ENCODE data around the gene C4orf46. TPM values are rescaled to one million over a fixed set of nuclear protein-coding genes. Genes with fewer than 3 reads are reported as not detected.

Gene C4orf46
- total and polyA plus RNA-seq, 2 experiments from 2014 or later: 23.9 to 41.5 TPM

- H3K4me1 Mint-ChIP-seq: peaks cover 14% of the 10 kb centered on the region; the same call in 2 of the 3 replicates
Measured at GRCh38 chr4:158670975-158671664, 567 bp downstream of the C4orf46 start.

More at GRCh38 chr4:158670975-158671664, 567 bp downstream of the C4orf46 start:
- DNase-seq (ENCODE audit: low spot score): peak; percentile 78
- Mint-ChIP-seq H3K36me3 (ENCODE audit: low read depth) (peaks cover 14% of the 10 kb centered on the region), H3K27ac (peak overlapping the region; percentile 98), H3K27me3 (ENCODE audit: insufficient read depth, low read depth, poor library complexity) (peaks cover 12% of the 10 kb centered on the region), H3K4me3 (peak overlapping the region; percentile 98), H3K9me3 (no peaks in the 10 kb centered on the region; the same call in 2 of the 3 replicates)
- Histone ChIP-seq H3K4me3 (peak overlapping the region; percentile 76), H4K20me1 (replicated peaks; ENCODE audit: insufficient read depth) (no peaks in the 10 kb centered on the region; the same call in 1 of the 2 replicates), H3K27me3 (ENCODE audit: insufficient read depth) (no peaks in the 10 kb centered on the region), H3K4me2 (peak overlapping the region; percentile 76), H2AFZ (peak overlapping the region; percentile 56), H3K9me2 (ENCODE audit: insufficient read depth) (no peaks in the 10 kb centered on the region), H3K27ac (ENCODE audit: low read depth) (peak overlapping the region; percentile 84), H3K36me3 (ENCODE audit: insufficient read depth) (peaks cover 5% of the 10 kb centered on the region; the same call in 1 of the 2 replicates), H3K79me2 (replicated peaks; ENCODE audit: insufficient read depth) (peaks cover 55% of the 10 kb centered on the region), H3K4me1 (ENCODE audit: insufficient read depth) (0 out of 2 replicates have a peak, but pooled peaks cover 5% of the 10 kb centered on the region), H3F3A (replicated peaks; ENCODE audit: low read depth) (peaks cover 5% of the 10 kb centered on the region; the same call in 1 of the 2 replicates)
- ATAC-seq: peak; percentile 45
- no peak for TF ChIP-seq ETS1 (IDR thresholded peaks at IDR 0.05)
- no peak for TF ChIP-seq JUNB (IDR thresholded peaks at IDR 0.05; ENCODE audit: unreplicated experiment)
- no peak for TF ChIP-seq STAT1 (IDR thresholded peaks at IDR 0.05; ENCODE audit: unreplicated experiment)
- TF ChIP-seq NANOG (IDR thresholded peaks at IDR 0.05; ENCODE audit: borderline replicate concordance): no peak
- no peak for TF ChIP-seq EZH2phosphoT487 (IDR thresholded peaks at IDR 0.05; ENCODE audit: unreplicated experiment)
- no peak for TF ChIP-seq ZNF114 (CRISPR knock-in tag; IDR thresholded peaks at IDR 0.05)
- TF ChIP-seq, protein P1, sequence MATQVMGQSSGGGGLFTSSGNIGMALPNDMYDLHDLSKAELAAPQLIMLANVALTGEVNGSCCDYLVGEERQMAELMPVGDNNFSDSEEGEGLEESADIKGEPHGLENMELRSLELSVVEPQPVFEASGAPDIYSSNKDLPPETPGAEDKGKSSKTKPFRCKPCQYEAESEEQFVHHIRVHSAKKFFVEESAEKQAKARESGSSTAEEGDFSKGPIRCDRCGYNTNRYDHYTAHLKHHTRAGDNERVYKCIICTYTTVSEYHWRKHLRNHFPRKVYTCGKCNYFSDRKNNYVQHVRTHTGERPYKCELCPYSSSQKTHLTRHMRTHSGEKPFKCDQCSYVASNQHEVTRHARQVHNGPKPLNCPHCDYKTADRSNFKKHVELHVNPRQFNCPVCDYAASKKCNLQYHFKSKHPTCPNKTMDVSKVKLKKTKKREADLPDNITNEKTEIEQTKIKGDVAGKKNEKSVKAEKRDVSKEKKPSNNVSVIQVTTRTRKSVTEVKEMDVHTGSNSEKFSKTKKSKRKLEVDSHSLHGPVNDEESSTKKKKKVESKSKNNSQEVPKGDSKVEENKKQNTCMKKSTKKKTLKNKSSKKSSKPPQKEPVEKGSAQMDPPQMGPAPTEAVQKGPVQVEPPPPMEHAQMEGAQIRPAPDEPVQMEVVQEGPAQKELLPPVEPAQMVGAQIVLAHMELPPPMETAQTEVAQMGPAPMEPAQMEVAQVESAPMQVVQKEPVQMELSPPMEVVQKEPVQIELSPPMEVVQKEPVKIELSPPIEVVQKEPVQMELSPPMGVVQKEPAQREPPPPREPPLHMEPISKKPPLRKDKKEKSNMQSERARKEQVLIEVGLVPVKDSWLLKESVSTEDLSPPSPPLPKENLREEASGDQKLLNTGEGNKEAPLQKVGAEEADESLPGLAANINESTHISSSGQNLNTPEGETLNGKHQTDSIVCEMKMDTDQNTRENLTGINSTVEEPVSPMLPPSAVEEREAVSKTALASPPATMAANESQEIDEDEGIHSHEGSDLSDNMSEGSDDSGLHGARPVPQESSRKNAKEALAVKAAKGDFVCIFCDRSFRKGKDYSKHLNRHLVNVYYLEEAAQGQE (IDR thresholded peaks at IDR 0.05; ENCODE audit: unreplicated experiment): no peak
- no peak for TF ChIP-seq ZNF462 (CRISPR knock-in tag; IDR thresholded peaks at IDR 0.05)
- no peak for TF ChIP-seq CREB1 (CRISPR knock-in tag; IDR thresholded peaks at IDR 0.05; ENCODE audit: low read depth)
- TF ChIP-seq EZH2 (IDR thresholded peaks at IDR 0.05; ENCODE audit: low read depth, unreplicated experiment): no peak
- TF ChIP-seq ZNF331 (CRISPR knock-in tag; IDR thresholded peaks at IDR 0.05; ENCODE audit: low read depth): no peak
- no peak for TF ChIP-seq POLR2AphosphoS5 (IDR thresholded peaks at IDR 0.05; ENCODE audit: low read depth)
- TF ChIP-seq, protein P2, sequence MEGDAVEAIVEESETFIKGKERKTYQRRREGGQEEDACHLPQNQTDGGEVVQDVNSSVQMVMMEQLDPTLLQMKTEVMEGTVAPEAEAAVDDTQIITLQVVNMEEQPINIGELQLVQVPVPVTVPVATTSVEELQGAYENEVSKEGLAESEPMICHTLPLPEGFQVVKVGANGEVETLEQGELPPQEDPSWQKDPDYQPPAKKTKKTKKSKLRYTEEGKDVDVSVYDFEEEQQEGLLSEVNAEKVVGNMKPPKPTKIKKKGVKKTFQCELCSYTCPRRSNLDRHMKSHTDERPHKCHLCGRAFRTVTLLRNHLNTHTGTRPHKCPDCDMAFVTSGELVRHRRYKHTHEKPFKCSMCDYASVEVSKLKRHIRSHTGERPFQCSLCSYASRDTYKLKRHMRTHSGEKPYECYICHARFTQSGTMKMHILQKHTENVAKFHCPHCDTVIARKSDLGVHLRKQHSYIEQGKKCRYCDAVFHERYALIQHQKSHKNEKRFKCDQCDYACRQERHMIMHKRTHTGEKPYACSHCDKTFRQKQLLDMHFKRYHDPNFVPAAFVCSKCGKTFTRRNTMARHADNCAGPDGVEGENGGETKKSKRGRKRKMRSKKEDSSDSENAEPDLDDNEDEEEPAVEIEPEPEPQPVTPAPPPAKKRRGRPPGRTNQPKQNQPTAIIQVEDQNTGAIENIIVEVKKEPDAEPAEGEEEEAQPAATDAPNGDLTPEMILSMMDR (conservative IDR thresholded peaks at IDR 0.05; ENCODE audit: low read depth in 2 of 2): no peak

Measured in GM23338 (cell line).